GM12892 (cell line): ENCODE results near the gene AFMID. TPM values are rescaled to one million over a fixed set of nuclear protein-coding genes. Genes with fewer than 3 reads are reported as not detected.
"Not testable (repeated sequence)": the region's sequence is repeated elsewhere in the genome, so short reads cannot be mapped to it uniquely, and the experiment has no call there.

ENCODE experiments used
- DNase-seq: peaks from one replicate; pipeline ENCODE4 v3.0.0; 2011; ENCODE audit not compliant: insufficient read length
- FAIRE-seq: peaks from 2 replicates; lab custom pipeline; 2011; peaks lifted over from hg19 to GRCh38; lab: Jason Lieb, UNC
- POLR2A ChIP-seq: IDR thresholded peaks from 2 replicates; pipeline ENCODE4 v1.6.1; 2011; ENCODE audit warnings: low read depth, low read length, control low read depth
- POLR2AphosphoS5 ChIP-seq: IDR thresholded peaks from 2 replicates; pipeline ENCODE4 v1.6.1; 2011; ENCODE audit warnings: low read depth, low read length, control low read depth
- TAF1 ChIP-seq: IDR thresholded peaks from 2 replicates; pipeline ENCODE4 v1.6.1; 2011; ENCODE audit warnings: low read depth, mild to moderate bottlenecking, control low read depth, low read length, borderline replicate concordance
- polyA plus RNA-seq: library from polyadenylated mRNA; unstranded; fragments of >200 nt; gene quantifications from one replicate; pipeline ENCODE4 v1.2.1, GENCODE V29; 2012; ENCODE audit warnings: missing spikeins, inconsistent platforms; ENCODE audit not compliant: missing spikeins

Gene AFMID, protein sequence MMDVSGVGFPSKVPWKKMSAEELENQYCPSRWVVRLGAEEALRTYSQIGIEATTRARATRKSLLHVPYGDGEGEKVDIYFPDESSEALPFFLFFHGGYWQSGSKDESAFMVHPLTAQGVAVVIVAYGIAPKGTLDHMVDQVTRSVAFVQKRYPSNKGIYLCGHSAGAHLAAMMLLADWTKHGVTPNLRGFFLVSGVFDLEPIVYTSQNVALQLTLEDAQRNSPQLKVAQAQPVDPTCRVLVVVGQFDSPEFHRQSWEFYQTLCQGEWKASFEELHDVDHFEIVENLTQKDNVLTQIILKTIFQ
- 72.8 TPM for polyA plus RNA-seq

DNA sequence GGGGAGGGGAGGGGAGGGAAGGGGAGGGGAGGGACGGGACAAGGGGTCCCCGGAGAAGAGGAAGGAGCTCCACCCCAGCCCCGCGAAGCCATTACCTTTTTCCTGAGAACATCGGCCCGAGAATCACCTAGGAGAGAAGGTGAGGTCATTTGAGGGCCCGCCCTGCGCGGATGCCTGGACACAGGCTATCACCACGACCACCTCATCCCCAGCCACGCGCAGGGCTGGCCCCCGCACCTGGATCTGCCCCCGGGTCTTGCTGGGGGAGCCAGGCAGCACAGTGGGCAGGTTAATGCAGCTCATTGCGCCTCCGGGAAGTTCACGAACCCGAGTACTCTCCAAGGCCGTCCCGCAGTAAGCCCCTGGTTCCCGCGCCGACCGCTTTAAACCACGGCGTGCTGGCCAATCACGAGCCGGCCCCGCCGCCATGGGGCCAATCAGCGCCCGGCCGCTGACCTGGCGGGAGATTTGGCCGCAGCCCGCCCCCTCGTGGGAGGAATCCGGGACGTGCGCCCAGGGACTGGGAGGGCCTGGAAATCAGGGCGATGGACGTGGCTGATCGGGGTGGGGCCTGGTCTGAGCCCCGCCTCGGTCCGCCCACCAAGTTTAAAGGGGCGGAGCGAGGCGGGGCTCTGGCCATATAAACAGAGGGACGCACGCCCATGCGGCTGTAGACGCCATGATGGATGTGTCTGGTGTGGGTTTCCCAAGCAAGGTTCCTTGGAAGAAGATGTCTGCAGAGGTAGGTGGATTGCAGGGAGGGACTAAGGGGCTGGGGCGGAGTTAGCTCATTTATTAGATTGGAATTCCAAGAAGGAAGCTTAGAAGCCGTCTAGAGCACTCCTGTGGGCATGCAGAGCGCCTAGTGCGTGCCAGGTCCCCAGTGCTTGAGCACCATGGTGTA is at the start of gene AFMID, which contains the start of gene TK1:
TSS of gene AFMID (plus strand) at position 671 of the 904 bp plus-strand sequence. CDS start at position 680, 9 bp downstream.
TSS of gene TK1 (minus strand) at position 361 of the 904 bp plus-strand sequence. CDS start at position 303, 58 bp downstream.
- FAIRE-seq (peak; percentile 98), DNase-seq (peak; percentile 99)
- TF ChIP-seq TAF1 (peak; percentile 18; the same call in 1 of the 2 replicates), POLR2AphosphoS5 (peak; percentile 96), POLR2A (peak; percentile 96)

- TF ChIP-seq POLR2A (no peak; the same call in 1 of the 2 replicates), TAF1 (no peak), POLR2AphosphoS5 (no peak)
- no peak for DNase-seq
- FAIRE-seq, result peak; percentile 9
Observed at GRCh38 chr17:78137392-78138203, 49.6 kb upstream of the AFMID start.

DNA sequence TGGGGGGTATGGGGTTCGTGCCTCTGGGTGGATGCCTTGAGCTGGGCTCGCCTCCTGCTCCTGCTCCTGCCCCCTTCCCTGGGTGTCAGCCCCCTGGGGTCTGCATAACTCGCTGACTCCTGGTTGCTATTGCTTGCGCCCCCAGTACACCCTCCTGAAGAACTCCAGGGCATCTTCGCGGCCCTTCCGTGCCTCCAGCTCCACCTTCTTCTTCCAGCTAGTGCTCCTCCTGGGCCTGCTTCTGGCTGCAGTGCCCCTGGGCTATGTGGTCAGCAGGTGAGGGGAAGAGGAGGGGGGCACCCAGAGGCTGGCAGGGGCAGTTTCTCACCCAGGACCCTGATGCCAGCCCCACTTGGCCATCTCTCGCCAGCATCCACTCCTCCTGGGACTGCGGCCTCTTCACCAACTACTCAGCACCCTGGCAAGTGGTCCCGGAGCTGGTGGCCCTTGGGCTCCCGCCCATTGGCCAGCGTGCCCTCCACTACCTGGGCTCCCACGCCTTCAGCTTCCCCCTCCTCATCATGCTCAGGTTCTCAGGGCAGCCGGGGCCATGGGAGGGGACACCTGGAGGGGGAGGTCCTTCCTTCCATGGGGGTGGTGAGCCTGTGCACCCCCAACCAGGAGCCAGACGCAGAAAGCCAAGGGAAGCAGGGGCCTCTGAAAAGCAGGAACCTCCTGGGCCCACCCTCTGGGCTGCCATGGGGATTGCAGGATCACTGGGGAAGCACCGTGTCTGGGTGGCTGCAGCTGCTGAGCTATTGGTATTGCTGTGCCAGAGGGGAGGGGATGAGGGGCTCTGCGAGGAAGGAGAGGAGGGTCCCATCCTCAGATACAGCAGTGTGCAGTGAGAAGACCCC is 48.7 kb upstream of the AFMID start:
- no peak for FAIRE-seq
- TF ChIP-seq POLR2A (no peak), TAF1 (no peak)
- no peak for DNase-seq

DNA sequence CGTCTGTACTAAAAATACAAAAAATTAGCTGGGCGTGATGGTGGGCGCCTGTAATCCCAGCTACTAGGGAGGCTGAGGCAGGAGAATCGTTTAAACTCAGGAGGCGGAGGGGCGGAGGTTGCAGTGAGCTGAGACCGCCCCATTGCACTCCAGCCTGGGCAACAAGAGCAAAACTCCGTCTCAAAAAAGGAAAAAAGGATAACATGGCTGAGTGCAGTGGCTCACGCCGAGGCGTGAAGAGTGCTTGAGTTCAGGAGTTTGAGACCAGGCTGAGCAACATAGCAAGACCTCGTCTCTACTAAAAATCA is 47.3 kb upstream of the AFMID start:
- not testable (repeated sequence) for FAIRE-seq

GRCh38 chr17:78140169-78141051 is 46.8 kb upstream of the AFMID start:
- peak; percentile 97 for FAIRE-seq

More for the DNA sequence above, 47.3 kb upstream of the AFMID start:
- DNase-seq, result not testable (repeated sequence)

GRCh38 chr17:78141437-78142118 is 45.6 kb upstream of the AFMID start:
- TF ChIP-seq POLR2AphosphoS5 (no peak), TAF1 (no peak), POLR2A (no peak)
- no peak for DNase-seq
- no peak for FAIRE-seq

More at GRCh38 chr17:78140169-78141051, 46.8 kb upstream of the AFMID start:
- TF ChIP-seq POLR2AphosphoS5, result peak; percentile 56
- TF ChIP-seq POLR2A, result peak; percentile 59; the same call in 1 of the 2 replicates
- TF ChIP-seq TAF1, result no peak
- DNase-seq, result peak; percentile 87

DNA sequence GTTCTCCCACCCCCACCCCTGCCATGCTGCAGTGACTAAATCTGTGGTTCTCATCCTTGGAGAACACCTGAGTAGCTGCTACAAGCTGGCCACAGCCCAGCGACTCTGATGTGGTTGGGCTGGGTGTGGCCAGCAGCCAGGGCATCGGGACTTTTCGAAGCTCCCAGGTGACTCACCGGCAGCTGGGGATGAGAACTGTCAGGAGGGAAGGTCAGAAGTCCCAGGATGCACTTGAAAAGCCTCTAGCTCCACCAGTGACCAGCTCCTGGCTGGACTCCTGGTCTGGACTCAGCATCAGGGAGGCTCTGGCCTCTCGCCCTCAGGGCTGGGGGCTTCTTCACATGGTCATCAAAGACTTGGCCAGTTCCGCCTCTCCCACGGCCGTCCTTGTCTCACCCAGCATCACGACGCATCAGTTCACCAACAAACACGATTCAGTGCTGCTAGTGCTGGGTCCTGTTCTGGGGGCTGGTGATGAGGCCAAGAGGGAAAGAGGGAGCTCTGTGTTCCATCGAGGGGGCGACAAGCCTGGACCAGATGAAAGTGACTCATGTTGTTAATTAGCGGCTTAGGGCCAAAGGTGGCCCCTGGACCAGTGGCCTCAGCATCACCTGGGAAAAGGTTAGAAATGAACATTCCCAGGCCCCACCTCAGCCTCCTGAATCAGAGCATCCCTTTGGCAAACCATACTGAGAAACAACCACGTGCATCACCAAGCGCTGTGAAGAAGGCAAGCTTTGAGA is 44.9 kb upstream of the AFMID start:
- no peak for TF ChIP-seq TAF1
- no peak for TF ChIP-seq POLR2A
- no peak for TF ChIP-seq POLR2AphosphoS5
- DNase-seq (no peak), FAIRE-seq (no peak)

DNA sequence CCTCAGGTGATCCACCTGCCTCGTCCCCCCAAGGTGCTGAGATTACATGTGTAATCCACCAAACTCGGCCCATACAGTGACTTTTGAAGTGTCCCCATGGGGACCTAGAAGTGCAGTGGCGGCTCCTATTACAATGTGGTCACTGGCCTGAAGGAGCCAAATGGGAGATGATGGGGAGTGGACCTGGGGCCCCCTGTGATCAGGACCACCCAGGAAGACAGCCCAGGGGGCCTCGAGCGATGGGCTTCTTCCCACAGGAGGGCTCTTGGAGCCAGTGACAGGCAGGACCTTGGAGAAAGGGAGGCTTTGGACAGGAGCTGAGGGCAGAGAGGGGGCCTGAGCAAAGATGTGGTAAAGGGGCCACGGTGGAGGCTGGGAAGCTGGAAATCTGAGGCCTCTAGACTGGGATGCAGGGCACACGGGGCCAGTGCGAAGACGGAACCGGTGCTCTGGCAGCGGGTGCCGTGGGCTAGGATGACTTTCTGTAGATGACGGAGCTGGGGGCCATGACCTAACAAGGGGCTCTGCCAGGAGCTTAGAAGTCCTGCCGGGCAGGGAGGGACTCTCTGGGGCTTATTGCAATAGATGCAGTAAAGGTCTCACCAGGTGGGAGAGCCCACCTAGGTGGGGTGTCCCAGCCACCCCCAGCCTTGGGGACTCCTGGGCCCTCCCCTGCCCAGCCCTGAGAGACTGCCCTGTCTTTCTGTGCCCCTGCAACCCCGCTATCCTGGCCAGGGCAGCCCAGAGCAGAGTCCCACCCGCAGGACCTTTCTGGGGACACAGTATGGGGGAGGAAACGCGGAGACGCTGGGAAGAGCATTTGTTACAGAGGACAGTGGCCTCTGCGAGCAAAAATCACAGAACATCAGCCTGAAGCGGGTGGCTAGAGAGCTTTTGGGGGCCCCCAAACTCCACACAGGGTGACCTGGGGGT is 43.7 kb upstream of the AFMID start:
- DNase-seq (no peak), FAIRE-seq (no peak)
- TF ChIP-seq TAF1 (no peak), POLR2A (no peak), POLR2AphosphoS5 (no peak)
